NB4 (cell line): Measurements from ENCODE around the gene S100A12.

Experiments
- DNase-seq: peaks from one replicate; pipeline ENCODE4 v3.0.0; 2010; ENCODE audit warnings: low read depth
- H3K4me3 ChIP-seq: one replicate; pipeline ENCODE4 v1.5.1; 2011; ENCODE audit warnings: mild to moderate bottlenecking, low read depth, low read length, moderate library complexity
- CTCF ChIP-seq: IDR thresholded peaks from one replicate; pipeline ENCODE4 v1.5.1; 2012; ENCODE audit warnings: low read depth, low read length
- MAX ChIP-seq: IDR thresholded peaks from 2 replicates; pipeline ENCODE4 v1.6.1; 2011; ENCODE audit warnings: low read depth, low read length
- MYC ChIP-seq: IDR thresholded peaks from 2 replicates; pipeline ENCODE4 v1.6.1; 2011; ENCODE audit warnings: low read depth, low read length
- POLR2A ChIP-seq: IDR thresholded peaks from 2 replicates; pipeline ENCODE4 v1.6.1; 2011; ENCODE audit warnings: mild to moderate bottlenecking; ENCODE audit not compliant: insufficient read length; ENCODE audit errors: extremely low read depth

Gene S100A12

GRCh38 chr1:153337980-153338853, 37.2 kb downstream of the S100A12 start:
- no peak for TF ChIP-seq POLR2A
- TF ChIP-seq MYC, result no peak
- no peak for TF ChIP-seq MAX
- no peak for TF ChIP-seq CTCF
- no peak for DNase-seq
- H3K4me3 ChIP-seq, result no peak overlapping the region

GRCh38 chr1:153336650-153337049, 38.8 kb downstream of the S100A12 start:
- no peak for DNase-seq
- no peak for TF ChIP-seq MYC
- TF ChIP-seq CTCF, result no peak
- no peak overlapping the region for H3K4me3 ChIP-seq

GRCh38 chr1:153333902-153334301, 41.5 kb downstream of the S100A12 start:
- TF ChIP-seq MYC (no peak), CTCF (no peak), POLR2A (no peak), MAX (no peak)
- H3K4me3 ChIP-seq, result no peak overlapping the region
- DNase-seq, result no peak

GRCh38 chr1:153324912-153325311, 50.5 kb downstream of the S100A12 start:
- no peak overlapping the region for H3K4me3 ChIP-seq
- TF ChIP-seq POLR2A, result no peak
- TF ChIP-seq CTCF, result no peak
- TF ChIP-seq MYC, result no peak
- no peak for TF ChIP-seq MAX
- DNase-seq, result no peak
